ENCODE results near the gene LEF1.
A peak's percentile ranks its signal among the peaks of the same experiment; 100 is the strongest.

LEF1 gene

GRCh38 chr4:108148316-108148715 lies 20.4 kb downstream of the LEF1 start:
- DNase-seq (ENCODE audit: low spot score): no peak

DNA sequence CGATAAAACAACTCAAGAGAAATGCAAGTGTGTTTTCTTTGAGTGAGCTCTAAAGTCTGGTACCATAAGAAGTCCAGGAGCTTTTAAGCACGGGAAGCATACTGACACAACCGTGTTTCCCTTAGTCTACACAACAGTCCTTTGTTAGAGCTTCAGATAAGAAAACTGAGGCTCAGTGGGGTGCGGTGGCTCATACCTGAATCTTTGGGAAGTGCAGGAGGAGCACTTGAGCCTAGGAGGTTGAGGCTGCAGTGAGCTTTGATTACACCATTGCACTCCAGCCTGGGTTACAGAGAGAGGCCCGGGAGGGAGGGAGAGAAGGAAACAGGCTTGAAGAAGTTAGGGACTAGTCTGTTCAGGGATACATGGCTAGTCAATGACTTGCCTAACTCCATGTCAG lies 21.9 kb downstream of the LEF1 start:
- DNase-seq (ENCODE audit: low spot score): no peak

DNA sequence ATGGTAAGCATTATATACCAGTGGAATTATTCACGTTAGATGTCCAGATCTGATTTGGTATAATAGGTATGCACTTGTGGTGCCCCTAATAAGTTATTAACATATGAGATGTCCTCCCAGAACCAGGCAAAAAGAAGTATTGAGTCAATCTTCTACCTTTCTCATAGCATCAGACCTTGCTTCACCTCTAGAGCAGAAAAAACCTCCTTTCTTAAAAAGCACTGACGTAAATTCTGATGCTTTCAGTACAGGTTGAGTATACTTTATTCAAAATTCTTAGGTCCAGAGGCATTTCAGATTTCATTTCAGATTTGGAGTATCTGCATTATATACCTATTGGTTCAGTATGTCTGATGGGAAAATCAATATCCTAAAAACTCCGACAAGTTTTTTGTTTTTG lies 22.4 kb downstream of the LEF1 start:
- no peak for DNase-seq (ENCODE audit: low spot score)

DNA sequence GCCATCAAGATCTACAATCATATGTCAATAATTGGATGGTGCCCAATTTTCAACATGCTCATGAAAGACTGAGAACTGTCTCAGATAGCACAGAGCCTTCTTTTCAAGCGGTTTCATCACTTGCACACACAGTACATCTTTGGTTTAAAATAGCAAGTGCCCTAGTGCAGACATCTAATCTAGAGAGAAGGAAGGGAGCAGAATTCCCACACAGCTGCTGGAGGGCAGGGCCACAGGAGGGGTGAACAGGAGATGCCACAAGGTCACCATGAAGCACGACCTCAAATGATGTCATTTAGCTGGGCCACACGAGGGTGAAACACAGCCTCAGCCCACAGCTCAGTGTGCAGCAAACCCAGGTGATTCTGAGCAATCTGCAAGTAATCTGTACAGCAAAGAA lies 24.3 kb downstream of the LEF1 start:
- no peak for DNase-seq (ENCODE audit: low spot score)

- DNase-seq (ENCODE audit: low spot score): no peak
Measured at GRCh38 chr4:108143515-108143914, 25.2 kb downstream of the LEF1 start.

GRCh38 chr4:108142870-108143269 lies 25.9 kb downstream of the LEF1 start:
- DNase-seq (ENCODE audit: low spot score): no peak

GRCh38 chr4:108141213-108141950 lies 27.4 kb downstream of the LEF1 start:
- DNase-seq (ENCODE audit: low spot score): no peak

GRCh38 chr4:108140328-108140727 lies 28.4 kb downstream of the LEF1 start:
- DNase-seq (ENCODE audit: low spot score): no peak

GRCh38 chr4:108139089-108139488 lies 29.6 kb downstream of the LEF1 start:
- DNase-seq (ENCODE audit: low spot score): no peak

- DNase-seq (ENCODE audit: low spot score): peak; percentile 82
Measured at GRCh38 chr4:108135549-108136209, 33.1 kb downstream of the LEF1 start.

GRCh38 chr4:108130955-108131354 lies 37.8 kb downstream of the LEF1 start:
- DNase-seq (ENCODE audit: low spot score): no peak

DNA sequence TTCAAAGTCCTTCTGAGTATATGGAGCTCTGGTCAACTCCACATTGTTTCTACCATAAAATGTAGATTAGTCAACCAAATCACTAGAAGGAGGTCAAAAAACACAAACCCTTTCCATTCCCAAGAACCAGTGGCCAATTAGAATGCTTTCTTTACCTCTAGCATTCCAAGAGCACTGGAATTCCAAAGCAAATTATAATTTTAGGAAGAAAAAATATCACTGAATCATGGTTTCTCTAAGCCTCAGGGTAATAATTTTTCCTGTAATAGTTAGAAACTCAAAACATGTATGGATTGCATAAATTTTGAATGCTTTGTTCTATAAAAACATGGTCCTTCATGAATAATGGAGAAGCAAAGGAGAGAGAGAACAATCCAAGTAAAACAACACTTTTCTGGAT lies 39.5 kb downstream of the LEF1 start:
- DNase-seq (ENCODE audit: low spot score): no peak

DNA sequence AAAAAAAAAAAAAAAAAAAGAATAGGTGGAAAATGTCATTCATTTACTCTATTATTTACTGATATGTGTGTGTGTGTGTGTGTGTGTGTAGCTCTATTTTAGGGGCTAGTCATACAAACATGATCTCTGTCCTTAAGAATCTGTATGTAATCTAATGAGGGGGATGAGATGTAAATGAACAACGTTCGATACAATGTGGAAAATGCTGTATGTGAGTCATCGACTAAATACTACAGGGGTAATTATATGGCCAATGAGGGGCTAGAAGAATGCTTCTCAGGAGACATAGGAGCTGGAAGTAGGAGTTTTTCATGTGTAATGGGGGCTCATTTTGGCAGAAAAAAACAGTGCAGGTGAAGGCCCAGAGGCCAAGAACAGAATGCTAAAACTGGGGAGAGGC lies 41.9 kb downstream of the LEF1 start:
- DNase-seq (ENCODE audit: low spot score): no peak

GRCh38 chr4:108120789-108121188 lies 47.9 kb downstream of the LEF1 start:
- DNase-seq (ENCODE audit: low spot score): no peak

DNA sequence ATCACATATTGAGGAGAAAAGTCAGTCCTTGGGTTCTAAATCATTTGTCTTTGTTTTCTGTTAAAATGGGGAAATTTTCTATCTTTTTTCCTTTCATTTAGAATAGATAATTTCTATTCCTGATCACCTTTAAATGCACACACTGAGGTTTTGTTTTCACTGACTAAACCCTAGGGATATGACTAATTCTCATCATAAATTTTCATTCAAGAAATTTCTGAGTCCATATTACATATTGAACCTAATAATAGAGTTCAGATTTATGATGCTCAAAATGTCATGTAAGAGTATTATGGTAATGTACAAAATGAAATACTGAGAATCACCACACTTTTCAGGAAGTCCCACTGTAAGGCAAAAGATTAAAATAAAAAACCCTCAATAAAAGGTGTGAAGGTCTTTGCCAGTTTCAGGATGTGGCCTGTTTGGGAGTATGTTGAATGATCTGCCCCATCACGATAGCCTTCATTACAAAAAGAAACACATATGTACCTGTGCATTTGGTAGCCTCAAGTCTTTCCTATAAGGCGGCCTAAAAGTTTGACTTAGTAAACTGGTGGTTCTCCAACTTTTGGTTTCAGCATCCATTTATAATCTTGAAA lies 49.4 kb downstream of the LEF1 start:
- DNase-seq (ENCODE audit: low spot score): no peak

DNA sequence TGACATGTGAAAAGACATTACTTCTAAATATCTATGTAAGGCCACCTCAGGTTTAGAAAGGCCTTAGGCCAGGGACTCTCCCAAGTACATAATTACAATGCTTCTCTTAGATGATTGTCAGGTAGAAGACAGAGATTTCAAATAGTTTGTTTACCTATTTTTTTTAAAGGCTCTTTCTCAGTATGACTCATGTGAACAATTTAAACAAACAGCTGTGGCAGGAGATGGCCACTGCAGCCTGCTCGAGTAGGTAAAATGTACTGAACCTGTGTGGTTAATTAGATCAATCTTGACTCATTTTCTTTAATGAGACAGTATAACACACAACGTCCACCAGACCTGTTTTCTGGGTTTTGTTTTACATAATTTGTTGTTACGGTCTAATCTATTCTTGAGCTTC lies 50.2 kb downstream of the LEF1 start:
- DNase-seq (ENCODE audit: low spot score): no peak

GRCh38 chr4:108117418-108118182 lies 51.1 kb downstream of the LEF1 start:
- peak; percentile 78 for DNase-seq (ENCODE audit: low spot score)

DNA sequence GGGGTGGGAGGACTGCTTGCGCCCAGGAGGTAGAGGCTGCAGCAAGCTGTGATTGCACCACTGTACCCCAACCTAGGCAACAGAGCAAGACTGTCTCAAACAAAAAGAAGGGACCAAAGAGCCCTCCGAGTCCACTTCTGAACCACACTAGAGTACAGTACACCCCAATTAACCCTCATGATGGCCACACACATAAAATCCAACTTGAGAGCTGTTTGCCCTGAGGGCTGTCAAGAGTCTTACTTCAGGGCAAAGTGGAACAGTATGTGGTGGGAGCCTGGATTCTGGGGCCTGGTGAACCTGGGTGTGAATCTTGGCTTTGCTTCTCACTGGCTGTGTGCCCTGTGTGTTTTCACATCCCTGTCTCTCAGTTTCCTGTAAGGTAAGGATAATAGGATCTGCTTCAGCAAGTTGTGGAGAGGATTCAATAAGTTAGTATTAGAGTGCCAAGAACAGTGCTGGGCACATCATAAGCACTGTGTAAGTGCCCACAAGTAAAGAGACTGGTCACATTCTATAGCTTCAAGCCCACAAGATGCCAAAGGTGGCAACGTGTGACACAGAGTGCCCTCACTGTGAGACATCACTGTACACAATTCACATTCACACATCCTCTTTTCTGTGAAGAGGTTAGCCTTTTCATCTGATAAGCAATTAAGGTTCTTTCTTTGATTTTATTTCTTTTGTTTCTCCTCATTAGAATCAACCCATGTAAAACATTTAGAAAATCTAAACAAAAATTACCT lies 52.1 kb downstream of the LEF1 start:
- DNase-seq (ENCODE audit: low spot score): no peak

DNA sequence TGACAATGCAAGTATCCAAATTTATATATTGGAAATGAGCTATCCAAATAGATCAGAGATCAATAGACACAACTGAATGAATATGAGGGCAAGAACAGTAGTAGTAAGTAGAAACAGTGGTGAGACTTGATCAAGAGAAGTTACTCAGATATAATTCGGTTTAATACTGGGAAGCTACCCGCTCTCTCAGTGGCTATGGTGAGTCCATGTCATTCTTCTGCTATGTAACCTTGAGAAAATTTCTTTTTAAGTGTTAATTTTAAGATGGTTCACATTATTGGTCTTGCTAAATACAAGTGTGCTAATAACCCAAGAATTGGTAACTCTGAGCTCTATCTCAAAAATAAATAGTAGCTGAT lies 53.6 kb downstream of the LEF1 start:
- DNase-seq (ENCODE audit: low spot score): no peak

GRCh38 chr4:108114503-108114902 lies 54.2 kb downstream of the LEF1 start:
- DNase-seq (ENCODE audit: low spot score): no peak

DNA sequence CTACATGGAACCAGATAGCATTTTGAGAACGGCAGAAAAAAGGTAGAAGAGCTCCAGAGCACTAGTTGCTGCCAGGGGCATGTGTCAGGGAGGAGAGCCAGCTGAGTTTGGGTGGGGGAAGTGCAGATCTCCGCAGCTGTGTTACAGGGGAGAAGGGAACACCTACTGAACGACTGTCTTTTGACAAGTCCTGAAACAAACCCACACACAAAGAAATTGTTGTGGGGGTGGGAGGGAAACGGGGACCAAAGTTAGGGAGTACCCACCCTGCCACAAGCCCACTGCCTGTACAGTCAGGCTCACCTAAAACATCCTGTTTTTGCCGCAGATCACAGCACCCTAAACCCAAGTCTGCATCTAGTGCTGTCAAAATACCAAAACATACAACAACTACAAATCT lies 55.5 kb downstream of the LEF1 start:
- DNase-seq (ENCODE audit: low spot score): no peak

- no peak for DNase-seq (ENCODE audit: low spot score)
Measured at GRCh38 chr4:108111781-108112180, 57.0 kb downstream of the LEF1 start.
